OCI-LY7 (cell line): ENCODE results near the gene KCNQ1OT1.

ENCODE experiments used
- EZH2phosphoT487 ChIP-seq: fragments of 200-600 bp; sonication (generic); IDR thresholded peaks from 2 replicates; pipeline ENCODE4 v1.6.1; 2018; ENCODE audit warnings: low read depth, borderline replicate concordance, mild to moderate bottlenecking, mixed run types, antibody characterized with exemption, low read length, moderate library complexity, mixed read lengths
- TF ChIP-seq, protein P1 (sequence below): fragments of 200-600 bp; sonication (generic); conservative IDR thresholded peaks from 2 replicates; pipeline ENCODE4 v1.5.1; 2014; ENCODE audit warnings: mild to moderate bottlenecking, antibody characterized with exemption, low read length, moderate library complexity, mixed read lengths

DNA sequence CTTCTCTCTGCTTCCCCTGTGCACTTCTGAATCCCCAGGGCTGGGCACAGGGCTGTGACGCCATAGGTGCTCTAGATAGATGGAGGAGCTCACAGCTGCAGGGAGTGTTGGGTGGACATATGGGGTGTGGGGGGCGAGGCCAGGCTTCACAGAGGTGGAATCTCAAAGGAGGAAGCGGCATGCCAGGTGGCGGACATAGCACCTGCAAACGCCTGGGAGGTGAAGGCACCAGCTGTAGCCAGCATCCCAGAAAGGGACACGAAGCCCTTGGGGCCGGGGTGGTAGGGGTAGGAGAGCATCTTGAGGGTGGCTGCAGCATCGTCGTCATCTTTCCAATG is 14.6 kb upstream of the KCNQ1OT1 start:
- TF ChIP-seq, protein P1, sequence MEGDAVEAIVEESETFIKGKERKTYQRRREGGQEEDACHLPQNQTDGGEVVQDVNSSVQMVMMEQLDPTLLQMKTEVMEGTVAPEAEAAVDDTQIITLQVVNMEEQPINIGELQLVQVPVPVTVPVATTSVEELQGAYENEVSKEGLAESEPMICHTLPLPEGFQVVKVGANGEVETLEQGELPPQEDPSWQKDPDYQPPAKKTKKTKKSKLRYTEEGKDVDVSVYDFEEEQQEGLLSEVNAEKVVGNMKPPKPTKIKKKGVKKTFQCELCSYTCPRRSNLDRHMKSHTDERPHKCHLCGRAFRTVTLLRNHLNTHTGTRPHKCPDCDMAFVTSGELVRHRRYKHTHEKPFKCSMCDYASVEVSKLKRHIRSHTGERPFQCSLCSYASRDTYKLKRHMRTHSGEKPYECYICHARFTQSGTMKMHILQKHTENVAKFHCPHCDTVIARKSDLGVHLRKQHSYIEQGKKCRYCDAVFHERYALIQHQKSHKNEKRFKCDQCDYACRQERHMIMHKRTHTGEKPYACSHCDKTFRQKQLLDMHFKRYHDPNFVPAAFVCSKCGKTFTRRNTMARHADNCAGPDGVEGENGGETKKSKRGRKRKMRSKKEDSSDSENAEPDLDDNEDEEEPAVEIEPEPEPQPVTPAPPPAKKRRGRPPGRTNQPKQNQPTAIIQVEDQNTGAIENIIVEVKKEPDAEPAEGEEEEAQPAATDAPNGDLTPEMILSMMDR: no peak
- TF ChIP-seq EZH2phosphoT487: no peak
